DOHH2 (cell line): ENCODE results near the gene TLK2.
"Not testable (repeated sequence)": the region's sequence is repeated elsewhere in the genome, so short reads cannot be mapped to it uniquely, and the experiment has no call there.

Experiments used
- EZH2phosphoT487 ChIP-seq: fragments of 200-600 bp; sonication (generic); IDR thresholded peaks from 2 replicates; pipeline ENCODE4 v1.6.1; 2017; ENCODE audit warnings: borderline replicate concordance, mild to moderate bottlenecking, antibody characterized with exemption, low read length, moderate library complexity, mixed read lengths
- TF ChIP-seq, protein P1 (sequence below): fragments of 200-600 bp; sonication (generic); IDR thresholded peaks from one replicate; pipeline ENCODE4 v1.5.1; 2014; ENCODE audit warnings: antibody characterized with exemption, mild to moderate bottlenecking, low read depth, low read length; ENCODE audit not compliant: poor library complexity, severe bottlenecking

DNA sequence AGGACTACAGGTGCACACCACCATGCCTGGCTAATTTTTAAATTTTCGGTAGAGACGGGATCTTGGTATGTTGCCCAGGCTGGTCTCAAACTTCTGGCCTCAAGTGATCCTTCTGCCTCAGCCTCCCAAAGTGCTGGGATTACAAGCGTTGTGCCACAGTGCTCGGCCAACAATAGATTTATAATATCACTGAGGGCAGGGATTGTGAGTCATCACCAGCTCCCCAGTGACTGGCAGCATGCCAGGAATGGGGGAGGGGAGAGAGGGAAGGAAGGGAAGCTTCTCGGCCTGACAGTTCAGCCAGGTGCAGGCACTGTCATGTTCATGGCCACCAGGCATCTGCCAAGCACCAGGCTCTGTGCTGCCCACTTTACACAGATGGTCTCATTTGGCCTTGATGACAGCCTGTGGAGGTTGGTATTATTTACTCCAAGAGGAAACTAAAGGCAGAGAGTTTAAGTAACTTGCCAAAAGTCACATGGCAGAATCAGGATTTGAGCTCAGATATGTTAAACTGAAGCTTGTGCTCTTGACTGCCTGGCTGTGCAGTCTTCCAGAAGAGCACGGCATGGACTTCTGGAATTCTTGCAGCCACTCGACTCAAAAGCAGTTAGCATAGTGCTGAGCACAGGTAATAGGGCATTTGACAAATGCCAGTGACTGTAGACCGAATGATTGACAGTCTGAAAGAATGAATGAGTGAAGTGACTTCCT lies 7.8 kb upstream of the TLK2 start:
- TF ChIP-seq, protein P1, sequence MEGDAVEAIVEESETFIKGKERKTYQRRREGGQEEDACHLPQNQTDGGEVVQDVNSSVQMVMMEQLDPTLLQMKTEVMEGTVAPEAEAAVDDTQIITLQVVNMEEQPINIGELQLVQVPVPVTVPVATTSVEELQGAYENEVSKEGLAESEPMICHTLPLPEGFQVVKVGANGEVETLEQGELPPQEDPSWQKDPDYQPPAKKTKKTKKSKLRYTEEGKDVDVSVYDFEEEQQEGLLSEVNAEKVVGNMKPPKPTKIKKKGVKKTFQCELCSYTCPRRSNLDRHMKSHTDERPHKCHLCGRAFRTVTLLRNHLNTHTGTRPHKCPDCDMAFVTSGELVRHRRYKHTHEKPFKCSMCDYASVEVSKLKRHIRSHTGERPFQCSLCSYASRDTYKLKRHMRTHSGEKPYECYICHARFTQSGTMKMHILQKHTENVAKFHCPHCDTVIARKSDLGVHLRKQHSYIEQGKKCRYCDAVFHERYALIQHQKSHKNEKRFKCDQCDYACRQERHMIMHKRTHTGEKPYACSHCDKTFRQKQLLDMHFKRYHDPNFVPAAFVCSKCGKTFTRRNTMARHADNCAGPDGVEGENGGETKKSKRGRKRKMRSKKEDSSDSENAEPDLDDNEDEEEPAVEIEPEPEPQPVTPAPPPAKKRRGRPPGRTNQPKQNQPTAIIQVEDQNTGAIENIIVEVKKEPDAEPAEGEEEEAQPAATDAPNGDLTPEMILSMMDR = not testable (repeated sequence)
- TF ChIP-seq EZH2phosphoT487 = not testable (repeated sequence)
